ENCODE measurements around the gene DACT3.

Gene DACT3

GRCh38 chr19:46610851-46611770, 49.9 kb downstream of the DACT3 start:
- no peak for DNase-seq (ENCODE audit: low read depth)

GRCh38 chr19:46610413-46610775, 50.6 kb downstream of the DACT3 start:
- no peak for DNase-seq (ENCODE audit: low read depth)

GRCh38 chr19:46609511-46610412, 51.2 kb downstream of the DACT3 start:
- no peak for DNase-seq (ENCODE audit: low read depth)

GRCh38 chr19:46608581-46609345, 52.2 kb downstream of the DACT3 start:
- DNase-seq (ENCODE audit: low read depth) = no peak

GRCh38 chr19:46608178-46608577, 52.8 kb downstream of the DACT3 start:
- no peak for DNase-seq (ENCODE audit: low read depth)

GRCh38 chr19:46607448-46607841, 53.5 kb downstream of the DACT3 start:
- DNase-seq (ENCODE audit: low read depth) = no peak

GRCh38 chr19:46606681-46607447, 54.1 kb downstream of the DACT3 start:
- DNase-seq (ENCODE audit: low read depth) = no peak

- DNase-seq (ENCODE audit: low read depth) = no peak
Observed at GRCh38 chr19:46606019-46606418, 55.0 kb downstream of the DACT3 start.

- no peak for DNase-seq (ENCODE audit: low read depth)
Observed at GRCh38 chr19:46605356-46605821, 55.6 kb downstream of the DACT3 start.

- DNase-seq (ENCODE audit: low read depth) = no peak
Observed at GRCh38 chr19:46604781-46605355, 56.1 kb downstream of the DACT3 start.

- DNase-seq (ENCODE audit: low read depth) = no peak
Observed at GRCh38 chr19:46603752-46604231, 57.2 kb downstream of the DACT3 start.

- no peak for DNase-seq (ENCODE audit: low read depth)
Observed at GRCh38 chr19:46603195-46603637, 57.8 kb downstream of the DACT3 start.

GRCh38 chr19:46602392-46603194, 58.4 kb downstream of the DACT3 start:
- DNase-seq (ENCODE audit: low read depth) = no peak

GRCh38 chr19:46601318-46602224, 59.4 kb downstream of the DACT3 start, which contains the start of gene CALM3:
Gene CALM3 (plus strand): TSS chr19:46601330. CDS start chr19:46601435, 105 bp downstream.
- DNase-seq (ENCODE audit: low read depth) = no peak

GRCh38 chr19:46600384-46601317, 60.3 kb downstream of the DACT3 start:
- DNase-seq (ENCODE audit: low read depth) = peak; percentile 91

GRCh38 chr19:46599716-46600373, 61.1 kb downstream of the DACT3 start:
- DNase-seq (ENCODE audit: low read depth) = no peak

GRCh38 chr19:46598372-46598917, 62.5 kb downstream of the DACT3 start:
- no peak for DNase-seq (ENCODE audit: low read depth)

Measured in T-helper 22 cell (primary cell).